OCI-LY1 (cell line): ENCODE measurements around the gene SRL.

Source experiments
- EZH2 ChIP-seq: fragments of 200-600 bp; sonication (generic), shearing (Covaris generic); IDR thresholded peaks from 2 replicates; pipeline ENCODE4 v1.8.0; 2017; ENCODE audit warnings: borderline replicate concordance, mixed run types, mild to moderate bottlenecking, antibody characterized with exemption, low read length, moderate library complexity, mixed read lengths
- TF ChIP-seq, protein P1 (sequence below): fragments of 200-600 bp; sonication (generic), shearing (Covaris generic); IDR thresholded peaks from 2 replicates; pipeline ENCODE4 v1.5.1; 2017; ENCODE audit warnings: mild to moderate bottlenecking, antibody characterized with exemption, low read length, moderate library complexity, mixed read lengths

DNA sequence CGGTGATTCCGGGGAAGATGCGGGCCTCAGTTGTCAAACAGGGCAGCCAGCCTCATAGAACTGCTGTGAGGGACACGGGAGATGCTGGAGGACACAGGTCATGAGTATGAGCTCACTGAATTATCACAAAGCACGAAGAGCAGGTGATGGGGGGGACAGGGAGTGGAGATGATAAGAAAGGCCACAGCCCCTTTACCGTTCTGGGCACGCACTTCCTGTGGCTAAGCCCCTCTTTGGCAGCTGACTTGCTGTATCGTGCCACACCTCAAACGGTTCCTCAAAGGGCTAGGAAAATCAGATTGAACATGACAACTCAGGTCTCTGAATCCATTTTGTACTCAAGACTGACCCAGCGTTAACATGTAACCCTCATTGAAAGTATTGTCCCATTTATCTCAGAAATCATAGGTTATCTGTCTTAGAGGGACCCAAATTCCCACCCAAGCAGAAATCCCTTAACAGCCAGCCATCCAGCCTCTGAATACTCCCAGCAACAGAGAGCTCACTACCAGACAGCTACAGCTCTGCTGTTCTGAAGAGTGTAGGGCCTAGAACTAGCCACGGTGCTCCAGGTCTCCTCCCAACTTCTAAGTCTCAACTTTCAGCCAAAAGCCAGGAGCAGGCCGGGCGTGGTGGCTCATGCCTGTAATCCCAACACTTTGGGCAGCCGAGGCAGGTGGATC, 5.0 kb upstream of the SRL start:
- TF ChIP-seq, protein P1, sequence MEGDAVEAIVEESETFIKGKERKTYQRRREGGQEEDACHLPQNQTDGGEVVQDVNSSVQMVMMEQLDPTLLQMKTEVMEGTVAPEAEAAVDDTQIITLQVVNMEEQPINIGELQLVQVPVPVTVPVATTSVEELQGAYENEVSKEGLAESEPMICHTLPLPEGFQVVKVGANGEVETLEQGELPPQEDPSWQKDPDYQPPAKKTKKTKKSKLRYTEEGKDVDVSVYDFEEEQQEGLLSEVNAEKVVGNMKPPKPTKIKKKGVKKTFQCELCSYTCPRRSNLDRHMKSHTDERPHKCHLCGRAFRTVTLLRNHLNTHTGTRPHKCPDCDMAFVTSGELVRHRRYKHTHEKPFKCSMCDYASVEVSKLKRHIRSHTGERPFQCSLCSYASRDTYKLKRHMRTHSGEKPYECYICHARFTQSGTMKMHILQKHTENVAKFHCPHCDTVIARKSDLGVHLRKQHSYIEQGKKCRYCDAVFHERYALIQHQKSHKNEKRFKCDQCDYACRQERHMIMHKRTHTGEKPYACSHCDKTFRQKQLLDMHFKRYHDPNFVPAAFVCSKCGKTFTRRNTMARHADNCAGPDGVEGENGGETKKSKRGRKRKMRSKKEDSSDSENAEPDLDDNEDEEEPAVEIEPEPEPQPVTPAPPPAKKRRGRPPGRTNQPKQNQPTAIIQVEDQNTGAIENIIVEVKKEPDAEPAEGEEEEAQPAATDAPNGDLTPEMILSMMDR: no peak
- TF ChIP-seq EZH2: no peak
